ENCODE data around the gene CENPVL2. TPM values are rescaled to one million over a fixed set of nuclear protein-coding genes. Genes with fewer than 3 reads are reported as not detected.

Gene CENPVL2
- total RNA-seq, 120 experiments from 2014 or later = 0.26 to 1.1 (median 0.47) TPM; not detected in 69

Other genes starting within 250 kb of the CENPVL2 start
- 10 to 100 TPM in 119 of 120 experiments, 1 to 10 TPM in 1; 7.2 to 46.1 (median 25.1) TPM for gene NUDT11, start 186.2 kb downstream of the CENPVL2 start, total RNA-seq
- gene CENPVL3, start 63.9 kb downstream of the CENPVL2 start, total RNA-seq = 1 to 10 TPM in 45 of 120 experiments, under 1 TPM in 66, not detected in 9; 0.29 to 2.3 (median 0.91) TPM
- 1 to 10 TPM in 2 of 120 experiments, under 1 TPM in 49, not detected in 69; 0.26 to 1.1 (median 0.47) TPM for gene CENPVL1, start 27.7 kb upstream of the CENPVL2 start, total RNA-seq
- gene GSPT2, start 60.6 kb upstream of the CENPVL2 start, total RNA-seq = 10 to 100 TPM in 110 of 120 experiments, 1 to 10 TPM in 10; 6.6 to 21.4 (median 14.5) TPM
- 100 to 1,000 TPM in 115 of 120 experiments, 10 to 100 TPM in 5; 88.5 to 229 (median 170) TPM for gene MAGED1, start 210.8 kb upstream of the CENPVL2 start, total RNA-seq